Muscle layer of colon (tissue), 2 donors: ENCODE measurements around the gene PCDH9.

Experiments
- H3K27ac ChIP-seq: one replicate; pipeline ENCODE4 v1.7.0; 2013; ENCODE audit warnings: low read depth, mild to moderate bottlenecking, low read length, moderate library complexity
- H3K27me3 ChIP-seq, 2 donors: one replicate each; pipeline ENCODE4 v1.7.0; 2013; ENCODE audit warnings: low read length in 2 of 2, mild to moderate bottlenecking in 2 of 2; ENCODE audit not compliant: insufficient read depth in 2 of 2, control insufficient read depth in 1 of 2
- H3K36me3 ChIP-seq: one replicate; pipeline ENCODE4 v1.7.0; 2013; ENCODE audit warnings: mild to moderate bottlenecking, low read length; ENCODE audit not compliant: insufficient read depth
- H3K4me1 ChIP-seq: one replicate; pipeline ENCODE4 v1.7.0; 2013; ENCODE audit warnings: mild to moderate bottlenecking, low read length; ENCODE audit not compliant: insufficient read depth
- H3K4me3 ChIP-seq, 2 donors: one replicate each; pipeline ENCODE4 v1.7.0; 2013; ENCODE audit warnings: low read length in 2 of 2, low read depth in 1 of 2, mild to moderate bottlenecking in 1 of 2, moderate library complexity in 1 of 2
- H3K9ac ChIP-seq: one replicate; pipeline ENCODE4 v1.7.0; 2013; ENCODE audit warnings: low read length
- H3K9me3 ChIP-seq: one replicate; pipeline ENCODE4 v1.7.0; 2013; ENCODE audit warnings: mild to moderate bottlenecking, low read length
- donor health status: abdominal sarcoma.
- donor health status: Adenocarcinoma of cecum.

The PCDH9 gene

GRCh38 chr13:66343224-66343828, 886.8 kb downstream of the PCDH9 start:
- Histone ChIP-seq H3K9ac (no peak overlapping the region), H3K27ac (no peak overlapping the region), H3K9me3 (no peaks in the 10 kb centered on the region), H3K4me3 (no peak overlapping the region), H3K36me3 (no peaks in the 10 kb centered on the region), H3K27me3 (no peaks in the 10 kb centered on the region), H3K4me1 (peaks cover 23% of the 10 kb centered on the region)

DNA sequence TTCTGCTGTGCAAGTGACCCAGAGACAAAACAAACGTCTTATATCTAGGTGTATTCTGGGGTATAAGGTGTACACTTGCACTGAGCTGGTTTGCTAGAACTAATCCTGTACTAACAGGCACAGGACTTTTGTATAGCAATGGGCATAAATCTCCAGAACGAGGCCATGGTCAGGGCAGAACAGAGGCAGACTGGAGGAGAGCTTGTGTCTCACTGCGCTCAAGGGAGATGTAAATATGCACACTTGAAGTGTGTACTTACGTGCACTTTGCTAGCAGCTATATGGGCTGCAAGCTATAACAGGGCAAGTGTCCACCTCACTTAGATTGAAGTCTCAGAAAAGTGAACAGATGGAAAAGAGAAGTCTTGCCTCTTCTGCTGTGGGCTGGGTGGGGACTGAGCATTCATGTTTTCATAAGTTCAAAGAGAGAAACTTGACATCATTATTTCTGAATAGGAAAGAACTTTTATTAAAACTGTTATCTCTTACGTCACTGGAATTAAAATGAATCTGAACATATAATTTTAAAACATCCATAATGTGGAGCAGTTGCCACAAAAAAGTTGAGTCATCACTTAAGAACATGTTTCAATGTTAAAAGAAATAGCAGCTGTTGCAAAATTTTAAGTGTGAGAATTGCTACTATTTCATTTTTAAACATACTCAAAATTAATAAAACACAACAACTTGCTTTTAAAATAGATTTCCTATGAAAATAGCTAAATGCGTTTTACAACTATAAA, 888.3 kb downstream of the PCDH9 start:
- Histone ChIP-seq H3K9me3 (no peaks in the 10 kb centered on the region), H3K36me3 (no peaks in the 10 kb centered on the region), H3K27me3 (no peaks in the 10 kb centered on the region), H3K4me1 (peaks cover 23% of the 10 kb centered on the region), H3K4me3 (no peak overlapping the region), H3K9ac (no peak overlapping the region), H3K27ac (no peak overlapping the region)

GRCh38 chr13:66339214-66339613, 890.9 kb downstream of the PCDH9 start:
- no peaks in the 10 kb centered on the region for H3K27me3 ChIP-seq
- H3K9me3 ChIP-seq: no peaks in the 10 kb centered on the region
- H3K4me3 ChIP-seq: no peak overlapping the region
- no peak overlapping the region for H3K9ac ChIP-seq
- H3K36me3 ChIP-seq: no peaks in the 10 kb centered on the region
- no peak overlapping the region for H3K27ac ChIP-seq
- H3K4me1 ChIP-seq: peaks cover 8% of the 10 kb centered on the region

DNA sequence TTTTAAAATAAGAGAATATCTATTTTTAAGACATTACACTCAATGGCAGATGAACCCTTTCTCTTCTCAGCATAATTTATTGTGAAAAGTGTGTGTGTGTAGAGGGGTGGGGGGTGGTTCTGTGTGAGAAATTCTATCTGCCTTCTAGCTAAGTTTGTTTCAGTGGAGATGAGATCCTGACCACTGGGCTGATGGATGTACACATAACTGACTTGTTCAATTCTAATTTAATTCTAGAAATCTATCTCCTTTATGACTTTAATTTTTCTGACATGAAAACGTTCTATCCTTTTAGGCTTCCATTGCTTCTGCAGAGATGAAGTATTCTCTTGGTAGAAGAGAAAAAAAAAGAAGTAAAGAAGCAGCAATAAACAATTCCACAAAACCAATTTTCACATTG, 891.6 kb downstream of the PCDH9 start:
- Histone ChIP-seq H3K4me1 (peaks cover 8% of the 10 kb centered on the region), H3K9ac (no peak overlapping the region), H3K9me3 (no peaks in the 10 kb centered on the region), H3K4me3 (no peak overlapping the region), H3K36me3 (no peaks in the 10 kb centered on the region), H3K27me3 (no peaks in the 10 kb centered on the region), H3K27ac (no peak overlapping the region)

DNA sequence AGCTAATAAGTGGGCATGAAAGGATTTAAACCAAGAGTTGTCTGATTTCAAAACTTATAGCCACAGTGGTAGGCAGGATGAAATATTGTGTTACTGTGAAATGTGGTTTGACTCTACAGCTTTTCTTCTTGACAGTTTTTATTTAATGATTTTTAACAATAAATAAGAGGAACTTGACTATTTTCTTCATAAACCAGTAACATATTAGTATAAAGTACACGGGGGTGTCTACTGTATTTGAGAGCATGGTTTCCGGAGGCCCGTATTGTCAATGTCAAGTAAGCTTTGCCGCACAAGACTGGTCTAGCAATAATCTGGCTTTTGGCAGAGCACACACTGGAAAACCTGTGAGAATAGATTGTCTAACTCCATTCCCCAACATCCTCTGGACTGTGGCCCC, 894.5 kb downstream of the PCDH9 start:
- no peaks in the 10 kb centered on the region for H3K27me3 ChIP-seq
- no peak overlapping the region for H3K4me3 ChIP-seq
- H3K36me3 ChIP-seq: no peaks in the 10 kb centered on the region
- H3K9me3 ChIP-seq: no peaks in the 10 kb centered on the region
- no peak overlapping the region for H3K9ac ChIP-seq
- H3K4me1 ChIP-seq: no peaks in the 10 kb centered on the region
- H3K27ac ChIP-seq: no peak overlapping the region

- Histone ChIP-seq H3K9me3 (no peaks in the 10 kb centered on the region), H3K9ac (no peak overlapping the region), H3K4me1 (no peaks in the 10 kb centered on the region), H3K27ac (no peak overlapping the region), H3K36me3 (no peaks in the 10 kb centered on the region), H3K4me3 (no peak overlapping the region), H3K27me3 (no peaks in the 10 kb centered on the region)
Observed at GRCh38 chr13:66329988-66330451, 900.1 kb downstream of the PCDH9 start.

GRCh38 chr13:66328476-66328875, 901.7 kb downstream of the PCDH9 start:
- H3K4me3 ChIP-seq: no peak overlapping the region
- H3K27ac ChIP-seq: no peak overlapping the region
- no peaks in the 10 kb centered on the region for H3K36me3 ChIP-seq

GRCh38 chr13:66323745-66324347, 906.3 kb downstream of the PCDH9 start:
- Histone ChIP-seq H3K4me1 (no peaks in the 10 kb centered on the region), H3K4me3 (no peak overlapping the region), H3K36me3 (no peaks in the 10 kb centered on the region), H3K9ac (no peak overlapping the region), H3K27ac (no peak overlapping the region), H3K9me3 (no peaks in the 10 kb centered on the region), H3K27me3 (no peaks in the 10 kb centered on the region)

More at GRCh38 chr13:66328476-66328875, 901.7 kb downstream of the PCDH9 start:
- Histone ChIP-seq H3K27me3 (no peaks in the 10 kb centered on the region), H3K9ac (no peak overlapping the region), H3K9me3 (no peaks in the 10 kb centered on the region), H3K4me1 (no peaks in the 10 kb centered on the region)

DNA sequence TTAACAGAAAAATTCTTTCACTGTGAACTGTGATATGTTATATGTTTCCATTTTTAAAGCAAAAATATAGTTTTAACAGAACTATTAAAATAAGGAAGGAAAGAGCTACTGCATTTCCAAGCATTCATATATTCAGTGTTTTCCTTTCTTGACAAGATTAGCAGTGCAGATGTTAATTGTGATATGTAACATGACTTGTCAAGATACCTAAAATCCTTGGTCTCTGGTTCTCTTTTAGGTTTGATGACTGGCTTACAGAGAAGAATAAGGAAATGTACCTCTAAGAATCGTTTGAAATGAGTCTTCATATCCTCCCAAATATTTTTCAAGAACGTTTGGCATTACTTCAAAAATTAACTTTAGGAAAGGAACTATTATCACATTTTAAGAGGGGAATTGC, 907.2 kb downstream of the PCDH9 start:
- no peak overlapping the region for H3K27ac ChIP-seq
- no peaks in the 10 kb centered on the region for H3K36me3 ChIP-seq
- no peak overlapping the region for H3K4me3 ChIP-seq
- H3K27me3 ChIP-seq: no peaks in the 10 kb centered on the region
- H3K9ac ChIP-seq: no peak overlapping the region
- H3K4me1 ChIP-seq: no peaks in the 10 kb centered on the region
- no peaks in the 10 kb centered on the region for H3K9me3 ChIP-seq

- Histone ChIP-seq H3K9ac (no peak overlapping the region), H3K36me3 (no peaks in the 10 kb centered on the region), H3K9me3 (no peaks in the 10 kb centered on the region), H3K27me3 (no peaks in the 10 kb centered on the region), H3K4me1 (no peaks in the 10 kb centered on the region), H3K4me3 (no peak overlapping the region), H3K27ac (no peak overlapping the region)
Observed at GRCh38 chr13:66322193-66322740, 907.9 kb downstream of the PCDH9 start.

DNA sequence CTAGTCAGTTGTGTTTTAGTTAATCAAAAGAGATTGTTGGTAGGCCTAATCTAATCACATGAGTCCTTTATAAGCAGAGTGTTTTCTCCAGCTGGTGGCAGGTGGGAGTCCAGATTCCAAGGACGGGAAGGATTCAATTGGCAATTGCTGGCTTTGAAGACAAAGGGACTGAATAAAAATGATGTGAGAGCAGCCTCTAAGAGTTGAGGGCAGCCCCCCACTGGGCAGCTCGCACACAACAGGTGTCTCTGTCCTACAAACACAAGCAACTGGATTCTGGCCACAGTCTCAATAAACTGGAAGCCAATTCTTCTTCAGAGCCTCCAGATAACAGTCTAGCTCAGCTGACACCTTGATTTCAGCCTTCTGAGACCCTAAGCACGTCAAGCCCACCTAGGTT, 915.2 kb downstream of the PCDH9 start:
- H3K4me3 ChIP-seq: no peak overlapping the region
- peaks cover 6% of the 10 kb centered on the region for H3K4me1 ChIP-seq
- H3K36me3 ChIP-seq: no peaks in the 10 kb centered on the region
- H3K9ac ChIP-seq: no peak overlapping the region
- H3K9me3 ChIP-seq: no peaks in the 10 kb centered on the region
- H3K27me3 ChIP-seq: no peaks in the 10 kb centered on the region
- no peak overlapping the region for H3K27ac ChIP-seq
